ENCODE results near the gene XPO5.
"Not testable (repeated sequence)": the region's sequence is repeated elsewhere in the genome, so short reads cannot be mapped to it uniquely, and the experiment has no call there.

The XPO5 gene

GRCh38 chr6:43584892-43585570 is 9.2 kb upstream of the XPO5 start:
- DNase-seq (ENCODE audit: low read depth in 2 of 2), result no peak

DNA sequence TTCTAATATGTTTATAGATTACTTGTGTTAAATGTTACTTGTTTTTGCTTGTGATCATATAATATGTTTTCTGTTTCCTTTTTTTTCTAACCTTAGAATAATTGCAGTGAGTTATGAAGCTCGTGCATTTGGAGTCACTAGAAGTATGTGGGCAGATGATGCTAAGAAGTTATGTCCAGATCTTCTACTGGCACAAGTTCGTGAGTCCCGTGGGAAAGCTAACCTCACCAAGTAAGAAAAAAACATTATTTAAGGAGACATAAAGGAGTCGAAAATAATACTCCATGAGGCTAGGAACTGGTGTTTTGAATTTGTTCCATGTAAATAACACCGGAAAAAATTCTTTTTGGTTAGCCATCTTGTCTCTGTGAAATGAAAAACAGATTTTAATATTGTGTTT is 7.1 kb upstream of the XPO5 start:
- no peak for DNase-seq (ENCODE audit: low read depth in 2 of 2)

GRCh38 chr6:43579171-43579570 is 3.3 kb upstream of the XPO5 start:
- DNase-seq (ENCODE audit: low read depth in 2 of 2), result no peak

DNA sequence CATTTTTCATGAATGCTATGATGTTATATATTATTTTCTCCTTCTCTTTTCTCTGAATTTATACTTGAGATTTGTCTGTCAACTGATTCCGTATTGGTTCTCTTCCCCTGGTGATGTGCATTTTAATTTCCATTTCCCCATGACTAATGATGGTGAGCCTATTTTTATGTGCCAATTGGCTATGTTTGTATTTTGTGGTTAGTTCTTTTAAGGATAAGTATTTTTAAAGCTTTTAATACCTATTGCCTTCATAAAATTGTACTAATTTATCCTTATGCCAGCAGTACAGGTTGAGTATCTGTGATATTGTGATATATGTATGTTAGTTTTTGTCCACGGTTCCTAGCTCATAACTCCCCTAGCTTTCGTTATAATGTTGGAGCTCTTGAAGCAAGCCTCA is 2.9 kb upstream of the XPO5 start:
- DNase-seq (ENCODE audit: low read depth in 2 of 2), result no peak

- peak in 1 of 2 donors; percentile 28 for DNase-seq (ENCODE audit: low read depth in 2 of 2)
Observed at GRCh38 chr6:43575105-43575771, 600 bp downstream of the XPO5 start.

GRCh38 chr6:43572015-43572414 is 3.8 kb downstream of the XPO5 start:
- DNase-seq (ENCODE audit: low read depth in 2 of 2), result no peak

GRCh38 chr6:43570876-43571441 is 4.9 kb downstream of the XPO5 start:
- DNase-seq (ENCODE audit: low read depth in 2 of 2), result no peak

- no peak for DNase-seq (ENCODE audit: low read depth in 2 of 2)
Observed at GRCh38 chr6:43559328-43559727, 16.5 kb downstream of the XPO5 start.

- DNase-seq (ENCODE audit: low read depth in 2 of 2), result not testable (repeated sequence)
Observed at GRCh38 chr6:43557620-43558019, 18.2 kb downstream of the XPO5 start.

DNA sequence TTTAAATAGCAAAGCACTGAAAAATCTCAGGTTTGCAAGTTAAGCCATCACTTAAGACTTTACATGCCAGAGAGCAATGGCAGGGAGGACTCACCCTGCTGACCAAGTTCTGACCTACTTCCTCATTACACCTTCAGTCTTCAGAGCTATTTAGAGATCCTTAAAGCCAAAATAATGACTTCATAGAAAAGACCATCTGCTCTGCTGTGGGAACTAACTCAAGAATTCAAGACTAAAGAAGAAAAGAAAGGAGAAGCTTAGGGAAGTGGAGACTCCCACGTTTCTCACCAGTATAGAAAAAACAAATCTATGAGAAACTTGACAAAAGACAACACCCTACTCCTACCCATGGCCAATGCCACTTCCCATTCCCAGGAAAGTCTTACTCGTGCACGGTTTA is 28.6 kb downstream of the XPO5 start:
- no peak for DNase-seq (ENCODE audit: low read depth in 2 of 2)

DNA sequence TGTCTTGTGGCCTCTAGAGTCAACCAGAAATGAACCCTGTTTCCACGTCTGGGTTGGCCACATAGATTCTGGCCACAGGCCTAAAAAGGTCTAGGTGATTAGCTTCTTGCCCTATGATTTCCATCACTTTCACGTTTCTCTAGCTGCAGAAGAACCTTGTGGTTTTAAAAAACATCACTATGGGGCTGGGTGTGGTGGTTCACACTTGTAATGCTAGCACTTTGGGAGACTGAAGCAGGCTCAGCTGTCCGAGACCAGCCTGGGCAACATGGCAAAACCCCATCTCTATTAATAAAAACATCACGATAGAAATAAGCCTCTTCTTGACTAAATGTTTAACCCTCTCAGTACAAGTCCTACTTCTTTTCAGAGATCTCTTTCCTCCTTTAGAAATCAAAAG is 31.4 kb downstream of the XPO5 start:
- DNase-seq (ENCODE audit: low read depth in 2 of 2), result no peak

DNA sequence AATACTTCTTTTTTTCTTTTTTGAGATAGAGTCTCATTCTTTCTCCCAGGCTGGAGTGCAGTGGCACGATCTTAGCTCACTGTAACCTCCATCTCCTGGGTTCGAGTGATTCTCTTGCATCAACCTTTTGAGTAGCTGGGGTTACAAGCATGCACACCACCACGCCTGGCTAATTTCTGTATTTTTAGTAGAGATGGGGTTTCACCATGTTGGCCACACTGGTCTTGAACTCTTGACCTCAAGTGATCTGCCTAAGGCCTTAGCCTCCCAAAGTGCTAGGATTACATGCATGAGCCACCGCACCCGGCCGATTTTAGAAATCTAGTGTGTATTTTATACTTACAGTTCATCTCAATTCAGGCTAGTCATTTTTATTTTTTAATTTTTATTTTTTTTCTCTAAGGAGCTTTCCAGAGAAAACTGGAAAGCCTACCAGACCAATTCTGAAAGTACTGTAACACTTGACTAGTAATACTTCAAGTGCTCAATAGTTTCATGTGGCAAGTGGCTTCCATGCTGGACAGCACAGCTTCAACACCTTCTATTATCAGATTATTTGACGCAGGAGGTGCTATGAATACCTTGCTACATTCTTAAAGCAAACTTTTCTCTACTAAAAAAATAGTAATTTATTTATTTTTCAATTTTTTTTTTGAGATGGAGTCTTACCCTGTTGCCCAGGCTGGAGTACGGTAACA is 33.9 kb downstream of the XPO5 start:
- DNase-seq (ENCODE audit: low read depth in 2 of 2), result no peak

DNA sequence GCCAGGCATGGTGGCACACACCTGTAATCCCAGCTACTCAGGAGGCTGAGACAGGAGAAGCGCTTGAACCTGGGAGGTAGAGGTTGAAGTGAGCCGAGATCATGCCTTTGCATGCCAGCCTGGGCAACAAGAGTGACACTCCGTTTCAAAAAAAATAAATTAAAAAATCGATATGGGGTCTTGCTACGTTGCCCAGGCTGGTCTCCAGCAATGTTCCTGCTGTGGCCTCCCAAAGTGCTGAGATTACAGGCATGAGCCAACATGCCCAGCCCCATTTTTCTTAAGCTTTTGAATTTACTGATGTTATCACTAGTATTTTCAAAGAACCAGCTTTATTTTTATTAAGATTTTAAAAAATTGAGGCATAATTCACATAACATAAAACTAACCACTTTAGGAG is 35.3 kb downstream of the XPO5 start:
- DNase-seq (ENCODE audit: low read depth in 2 of 2), result no peak

- DNase-seq (ENCODE audit: low read depth in 2 of 2), result not testable (repeated sequence)
Observed at GRCh38 chr6:43539409-43539808, 36.4 kb downstream of the XPO5 start.

DNA sequence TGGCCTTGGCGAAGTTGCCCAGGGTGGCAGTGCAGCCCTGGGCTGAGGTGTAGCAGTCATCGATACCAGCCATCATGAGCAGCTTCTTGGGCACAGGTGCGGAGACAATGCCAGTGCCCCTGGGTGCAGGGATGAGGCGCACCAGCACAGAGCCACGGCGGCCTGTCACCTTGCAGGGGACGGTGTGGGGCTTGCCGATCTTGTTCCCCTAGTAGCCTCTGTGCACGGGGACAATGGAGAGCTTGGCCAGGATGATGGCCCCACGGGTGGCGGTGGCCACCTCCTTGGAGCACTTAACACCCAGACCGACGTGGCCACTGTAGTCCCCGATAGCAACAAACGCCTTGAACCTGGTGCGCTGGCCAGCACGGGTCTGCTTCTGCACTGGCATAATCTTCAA is 36.9 kb downstream of the XPO5 start:
- not testable (repeated sequence) for DNase-seq (ENCODE audit: low read depth in 2 of 2)

DNA sequence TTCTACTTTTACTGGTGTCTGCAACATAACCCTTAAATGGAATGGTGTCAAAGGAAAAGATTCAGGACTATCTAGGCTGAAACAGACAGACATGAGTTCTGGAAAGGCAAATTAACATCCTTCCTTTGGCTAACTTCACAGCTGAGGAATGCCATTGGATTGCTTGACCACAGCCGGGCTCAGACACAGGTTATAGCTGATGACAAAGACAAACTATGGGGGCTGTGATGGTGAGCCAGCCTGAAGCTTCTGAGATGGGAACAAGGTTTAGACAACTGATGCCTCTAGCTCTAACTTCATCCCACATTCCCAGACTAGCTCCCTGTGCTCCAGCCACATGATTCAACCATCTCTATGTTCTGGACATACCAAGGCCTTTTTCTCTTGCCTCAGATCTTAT is 43.6 kb downstream of the XPO5 start:
- no peak for DNase-seq (ENCODE audit: low read depth in 2 of 2)

GRCh38 chr6:43524483-43524961 is 51.3 kb downstream of the XPO5 start:
- no peak for DNase-seq (ENCODE audit: low read depth in 2 of 2)

- DNase-seq (ENCODE audit: low read depth in 2 of 2), result no peak
Observed at GRCh38 chr6:43523284-43523683, 52.6 kb downstream of the XPO5 start.

DNA sequence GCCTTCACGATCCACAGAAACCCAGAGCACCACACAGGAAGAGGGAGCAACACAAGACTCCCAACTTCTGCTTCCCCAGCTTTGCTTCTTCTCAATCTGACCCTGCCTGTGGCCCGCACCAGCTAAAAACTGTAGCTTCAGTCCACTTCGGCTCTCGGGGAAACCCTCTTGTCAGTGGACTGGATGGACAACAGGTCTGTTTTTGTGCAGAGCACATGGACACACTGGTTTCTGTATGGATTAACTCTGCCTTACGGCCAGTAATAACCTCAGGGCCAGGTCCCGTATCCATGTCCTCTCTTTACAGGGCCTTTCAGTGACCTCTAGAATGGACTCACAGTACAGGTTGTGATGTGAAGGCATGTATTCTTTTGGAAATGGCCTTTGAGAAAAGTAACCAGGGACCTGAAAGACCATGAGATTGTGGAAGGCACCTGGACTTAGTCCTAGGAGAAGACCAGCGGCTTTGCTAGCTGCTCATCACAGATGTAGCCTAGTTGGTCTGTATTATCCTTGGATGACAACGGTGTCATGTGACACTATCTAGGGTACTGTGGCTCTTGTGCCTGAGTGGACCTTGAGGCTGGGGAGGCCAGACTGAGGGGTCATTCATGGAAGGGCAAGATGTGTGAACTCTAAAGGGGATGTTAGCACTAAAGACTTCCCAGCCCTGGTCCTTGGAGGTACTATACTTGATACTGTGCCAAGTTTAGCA is 53.1 kb downstream of the XPO5 start:
- no peak for DNase-seq (ENCODE audit: low read depth in 2 of 2)

- no peak for DNase-seq (ENCODE audit: low read depth in 2 of 2)
Observed at GRCh38 chr6:43521836-43522235, 54.0 kb downstream of the XPO5 start.

GRCh38 chr6:43520097-43520496 is 55.7 kb downstream of the XPO5 start:
- DNase-seq (ENCODE audit: low read depth in 2 of 2), result no peak

All from stimulated activated CD8-positive, alpha-beta memory T cell treated with anti-CD3 and anti-CD28 coated beads, Interleukin-2, amount 100 ng/mL, for 48 hours (primary cell).